ENCODE measurements around the gene PUM1.

DNA sequence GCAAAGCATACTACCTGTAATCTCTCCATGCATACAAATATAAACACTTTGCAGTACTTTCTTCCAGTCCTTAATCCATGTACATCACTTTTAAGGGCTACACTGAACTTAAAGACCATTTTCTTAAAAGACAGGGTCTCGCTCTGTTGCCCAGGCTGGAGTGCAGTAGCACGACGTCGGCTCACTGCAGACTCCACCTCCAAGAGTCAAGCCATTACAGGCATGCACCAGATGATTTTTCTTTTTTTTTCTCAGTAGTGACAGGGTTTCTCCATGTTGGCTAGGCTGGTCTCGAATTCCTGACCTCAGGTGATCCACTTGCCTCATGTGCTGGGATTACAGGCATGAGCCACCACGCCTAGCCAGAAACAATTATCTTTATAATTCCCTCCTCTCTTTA lies 22.9 kb downstream of the PUM1 start:
- TF ChIP-seq, protein P1, sequence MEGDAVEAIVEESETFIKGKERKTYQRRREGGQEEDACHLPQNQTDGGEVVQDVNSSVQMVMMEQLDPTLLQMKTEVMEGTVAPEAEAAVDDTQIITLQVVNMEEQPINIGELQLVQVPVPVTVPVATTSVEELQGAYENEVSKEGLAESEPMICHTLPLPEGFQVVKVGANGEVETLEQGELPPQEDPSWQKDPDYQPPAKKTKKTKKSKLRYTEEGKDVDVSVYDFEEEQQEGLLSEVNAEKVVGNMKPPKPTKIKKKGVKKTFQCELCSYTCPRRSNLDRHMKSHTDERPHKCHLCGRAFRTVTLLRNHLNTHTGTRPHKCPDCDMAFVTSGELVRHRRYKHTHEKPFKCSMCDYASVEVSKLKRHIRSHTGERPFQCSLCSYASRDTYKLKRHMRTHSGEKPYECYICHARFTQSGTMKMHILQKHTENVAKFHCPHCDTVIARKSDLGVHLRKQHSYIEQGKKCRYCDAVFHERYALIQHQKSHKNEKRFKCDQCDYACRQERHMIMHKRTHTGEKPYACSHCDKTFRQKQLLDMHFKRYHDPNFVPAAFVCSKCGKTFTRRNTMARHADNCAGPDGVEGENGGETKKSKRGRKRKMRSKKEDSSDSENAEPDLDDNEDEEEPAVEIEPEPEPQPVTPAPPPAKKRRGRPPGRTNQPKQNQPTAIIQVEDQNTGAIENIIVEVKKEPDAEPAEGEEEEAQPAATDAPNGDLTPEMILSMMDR (conservative IDR thresholded peaks at IDR 0.05; ENCODE audit: low read depth, low read length): no peak
- no peak for TF ChIP-seq POLR2A (IDR thresholded peaks at IDR 0.05; ENCODE audit: low read depth, low read length)
- TF ChIP-seq RAD21 (IDR thresholded peaks at IDR 0.05; ENCODE audit: low read length): no peak

Measured in IMR-90 (cell line).